Smooth muscle cell (in vitro differentiated cells): ENCODE data around the gene RASGRP4. TPM values are rescaled to one million over a fixed set of nuclear protein-coding genes. Genes with fewer than 3 reads are reported as not detected.

ENCODE experiments used
- DNase-seq: peaks from one replicate; lab custom pipeline; 2025; ENCODE audit not compliant: unreplicated experiment; lab: John Stamatoyannopoulos, UW
- H2AFZ ChIP-seq: fragments of 200-600 bp; sonication (generic); 2 replicates; pipeline ENCODE4 v1.6.0; 2016; ENCODE audit warnings: antibody characterized with exemption, low read depth, mild to moderate bottlenecking
- H3F3A ChIP-seq: fragments of 200-600 bp; sonication (generic); 2 replicates; pipeline ENCODE4 v1.6.0; 2017; ENCODE audit warnings: antibody characterized with exemption, low read depth
- H3K27ac ChIP-seq: fragments of 200-600 bp; sonication (generic); 2 replicates; pipeline ENCODE4 v1.5.1; 2016; ENCODE audit warnings: low read depth, mild to moderate bottlenecking
- H3K27me3 ChIP-seq: fragments of 200-600 bp; sonication (generic); 2 replicates; pipeline ENCODE4 v1.6.1; 2016; ENCODE audit warnings: low read depth, mild to moderate bottlenecking
- H3K36me3 ChIP-seq: fragments of 200-600 bp; sonication (generic); 2 replicates; pipeline ENCODE4 v1.5.1; 2016; ENCODE audit warnings: low read depth
- H3K4me1 ChIP-seq: fragments of 200-600 bp; sonication (generic); 2 replicates; pipeline ENCODE4 v1.5.1; 2016; ENCODE audit warnings: low read depth
- H3K4me2 ChIP-seq: fragments of 200-600 bp; sonication (generic); 2 replicates; pipeline ENCODE4 v1.6.0; 2016; ENCODE audit warnings: mild to moderate bottlenecking
- H3K4me3 ChIP-seq: fragments of 200-600 bp; sonication (generic); 2 replicates; pipeline ENCODE4 v1.5.1; 2016; ENCODE audit warnings: mild to moderate bottlenecking
- H3K79me2 ChIP-seq: fragments of 200-600 bp; sonication (generic); 2 replicates; pipeline ENCODE4 v1.6.0; 2016; ENCODE audit warnings: low read depth, mild to moderate bottlenecking
- H3K9ac ChIP-seq: fragments of 200-600 bp; sonication (generic); 2 replicates; pipeline ENCODE4 v1.6.0; 2016; ENCODE audit warnings: low read depth
- H3K9me3 ChIP-seq: fragments of 200-600 bp; sonication (generic); replicated peaks from 2 replicates; pipeline ENCODE4 v1.5.1; 2016; ENCODE audit warnings: low read depth
- H4K20me1 ChIP-seq: fragments of 200-600 bp; sonication (generic); 2 replicates; pipeline ENCODE4 v1.6.0; 2016; ENCODE audit warnings: low read depth
- CTCF ChIP-seq: fragments of 200-600 bp; sonication (generic); IDR thresholded peaks from 2 replicates; pipeline ENCODE4 v1.5.1; 2017; ENCODE audit warnings: borderline replicate concordance, mild to moderate bottlenecking, antibody characterized with exemption; ENCODE audit not compliant: insufficient read depth, poor library complexity, severe bottlenecking
- WGBS: methylation state at CpG from one replicate; pipeline ENCODE4 v1.1.7; 2016; ENCODE audit warnings: low lambda C conversion rate; 5-methylcytosine and 5-hydroxymethylcytosine counted together
- polyA plus RNA-seq: library from polyadenylated mRNA; unstranded; fragments of >200 nt; fragmentation: Nextera tagmentation; extraction: Ambion mirVana; gene quantifications from 2 replicates; pipeline ENCODE4 v1.2.1, GENCODE V29; 2016
- total RNA-seq: library from RNA; depleted of rRNA; stranded (reverse); fragments of >200 nt; gene quantifications from 2 replicates; pipeline ENCODE4 v1.2.3, GENCODE V29; 2014

Gene RASGRP4
- total and polyA plus RNA-seq, 2 experiments from 2014 or later: not detected

- H3K79me2 ChIP-seq: no peaks in the 10 kb centered on the region
- no peak overlapping the region for H3K9ac ChIP-seq
- H3K27ac ChIP-seq: no peak overlapping the region
- H3K36me3 ChIP-seq: no peaks in the 10 kb centered on the region
- 93% methylated on average over 25 of the region's 26 CpGs for WGBS
- no peak overlapping the region for H3K4me3 ChIP-seq
- H3K4me1 ChIP-seq: no peaks in the 10 kb centered on the region
- H3K9me3 ChIP-seq: no peaks in the 10 kb centered on the region
- no peak overlapping the region for H2AFZ ChIP-seq
- no peak for DNase-seq
- no peaks in the 10 kb centered on the region for H4K20me1 ChIP-seq
- no peak overlapping the region for H3K4me2 ChIP-seq
- no peaks in the 10 kb centered on the region for H3F3A ChIP-seq
- TF ChIP-seq CTCF: no peak
- no peaks in the 10 kb centered on the region for H3K27me3 ChIP-seq
These were observed 40.0 kb upstream of the RASGRP4 start for GRCh38 chr19:38466050-38466449.

- DNase-seq: no peak
- H4K20me1 ChIP-seq: no peaks in the 10 kb centered on the region
- no peaks in the 10 kb centered on the region for H3K4me1 ChIP-seq
- no peaks in the 10 kb centered on the region for H3K27me3 ChIP-seq
- no peaks in the 10 kb centered on the region for H3K36me3 ChIP-seq
- no peaks in the 10 kb centered on the region for H3K79me2 ChIP-seq
- no peak overlapping the region for H3K27ac ChIP-seq
- H3K4me2 ChIP-seq: no peak overlapping the region
- H3F3A ChIP-seq: no peaks in the 10 kb centered on the region
- WGBS: 77% methylated on average over 15 of the region's 15 CpGs
- H3K9me3 ChIP-seq: no peaks in the 10 kb centered on the region
- H3K9ac ChIP-seq: no peak overlapping the region
- TF ChIP-seq CTCF: no peak
- H3K4me3 ChIP-seq: no peak overlapping the region
- no peak overlapping the region for H2AFZ ChIP-seq
These were observed 38.5 kb upstream of the RASGRP4 start for GRCh38 chr19:38464421-38465082.

GRCh38 chr19:38463365-38463764 is 37.3 kb upstream of the RASGRP4 start:
- no peaks in the 10 kb centered on the region for H3K4me1 ChIP-seq
- TF ChIP-seq CTCF: no peak
- no peak for DNase-seq
- no peak overlapping the region for H3K9ac ChIP-seq
- H2AFZ ChIP-seq: no peak overlapping the region
- H3K4me3 ChIP-seq: no peak overlapping the region
- no peaks in the 10 kb centered on the region for H3K36me3 ChIP-seq
- H3K4me2 ChIP-seq: no peak overlapping the region
- no peaks in the 10 kb centered on the region for H3F3A ChIP-seq
- H3K79me2 ChIP-seq: no peaks in the 10 kb centered on the region
- H3K27me3 ChIP-seq: no peaks in the 10 kb centered on the region
- H4K20me1 ChIP-seq: no peaks in the 10 kb centered on the region
- H3K27ac ChIP-seq: no peak overlapping the region
- no peaks in the 10 kb centered on the region for H3K9me3 ChIP-seq
- WGBS: 96% methylated on average over 17 of the region's 18 CpGs

- Histone ChIP-seq H3K27ac (no peak overlapping the region), H4K20me1 (no peaks in the 10 kb centered on the region), H3K27me3 (no peaks in the 10 kb centered on the region), H3K9me3 (no peaks in the 10 kb centered on the region), H3K79me2 (no peaks in the 10 kb centered on the region), H3K4me1 (no peaks in the 10 kb centered on the region), H3K4me2 (no peak overlapping the region), H2AFZ (no peak overlapping the region), H3K4me3 (no peak overlapping the region), H3K36me3 (no peaks in the 10 kb centered on the region), H3F3A (no peaks in the 10 kb centered on the region), H3K9ac (no peak overlapping the region)
- WGBS: 94% methylated on average over 13 of the region's 13 CpGs
- DNase-seq: no peak
- no peak for TF ChIP-seq CTCF
These were observed 33.0 kb upstream of the RASGRP4 start for GRCh38 chr19:38458991-38459390.
